ENCODE data around the gene ZCCHC17. TPM values are rescaled to one million over a fixed set of nuclear protein-coding genes. Genes with fewer than 3 reads are reported as not detected.
"Not testable (repeated sequence)": the region's sequence is repeated elsewhere in the genome, so short reads cannot be mapped to it uniquely, and the experiment has no call there.

ZCCHC17 gene
- total and polyA plus RNA-seq, 2 donors (not counting 1 experiment from before 2014, with no cell fraction given): 14.1 to 20.3 TPM

DNA sequence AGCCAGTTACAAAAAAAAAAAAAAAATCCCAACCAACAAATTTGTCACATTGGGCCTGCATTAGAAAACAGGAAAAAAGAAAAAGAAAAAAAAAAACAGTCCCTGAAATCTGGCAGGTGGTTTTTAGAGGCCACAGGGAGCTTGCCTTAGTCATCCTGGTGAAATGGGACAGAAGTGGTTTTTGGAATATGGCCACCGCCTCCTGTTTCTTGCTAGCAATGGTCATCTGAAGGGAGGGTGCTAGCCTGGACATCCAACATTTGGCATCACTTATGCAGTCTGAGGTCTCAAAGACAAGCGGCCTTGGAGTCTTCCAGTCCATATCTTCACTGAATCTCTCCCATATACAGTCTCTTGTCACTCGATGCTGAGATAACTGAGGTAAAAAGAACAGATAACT is 37.1 kb upstream of the ZCCHC17 start:
- TF ChIP-seq EZH2 (IDR thresholded peaks at IDR 0.05; ENCODE audit: borderline replicate concordance, insufficient read depth, low read depth, low read length, poor library complexity, severe bottlenecking): no peak
- TF ChIP-seq, protein P1, sequence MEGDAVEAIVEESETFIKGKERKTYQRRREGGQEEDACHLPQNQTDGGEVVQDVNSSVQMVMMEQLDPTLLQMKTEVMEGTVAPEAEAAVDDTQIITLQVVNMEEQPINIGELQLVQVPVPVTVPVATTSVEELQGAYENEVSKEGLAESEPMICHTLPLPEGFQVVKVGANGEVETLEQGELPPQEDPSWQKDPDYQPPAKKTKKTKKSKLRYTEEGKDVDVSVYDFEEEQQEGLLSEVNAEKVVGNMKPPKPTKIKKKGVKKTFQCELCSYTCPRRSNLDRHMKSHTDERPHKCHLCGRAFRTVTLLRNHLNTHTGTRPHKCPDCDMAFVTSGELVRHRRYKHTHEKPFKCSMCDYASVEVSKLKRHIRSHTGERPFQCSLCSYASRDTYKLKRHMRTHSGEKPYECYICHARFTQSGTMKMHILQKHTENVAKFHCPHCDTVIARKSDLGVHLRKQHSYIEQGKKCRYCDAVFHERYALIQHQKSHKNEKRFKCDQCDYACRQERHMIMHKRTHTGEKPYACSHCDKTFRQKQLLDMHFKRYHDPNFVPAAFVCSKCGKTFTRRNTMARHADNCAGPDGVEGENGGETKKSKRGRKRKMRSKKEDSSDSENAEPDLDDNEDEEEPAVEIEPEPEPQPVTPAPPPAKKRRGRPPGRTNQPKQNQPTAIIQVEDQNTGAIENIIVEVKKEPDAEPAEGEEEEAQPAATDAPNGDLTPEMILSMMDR (IDR thresholded peaks at IDR 0.05): no peak
- Histone ChIP-seq H2AFZ (ENCODE audit: insufficient read depth, low read depth, low read length, poor library complexity, severe bottlenecking) (no peak overlapping the region), H3K4me3 (ENCODE audit: control extremely low read depth in 1 of 5, extremely low read depth in 1 of 5, insufficient read depth in 1 of 5, low read depth in 2 of 5, low read length in 4 of 5) (no peak overlapping the region), H3K27ac (ENCODE audit: low read length in 2 of 2) (no peak overlapping the region), H3K4me1 (ENCODE audit: control insufficient read depth in 2 of 2, insufficient read depth in 2 of 2, low read length in 2 of 2) (no peaks in the 10 kb centered on the region), H3K27me3 (replicated peaks in 1 of 4; ENCODE audit: control extremely low read depth in 1 of 4, control insufficient read depth in 3 of 4, insufficient read depth in 4 of 4, low read length in 3 of 4) (no peaks in the 10 kb centered on the region), H3K4me2 (replicated peaks; ENCODE audit: low read depth, low read length, poor library complexity, severe bottlenecking) (no peak overlapping the region), H3K9me3 (ENCODE audit: control extremely low read depth in 1 of 3, control insufficient read depth in 2 of 3, insufficient read depth in 1 of 3, low read length in 2 of 3) (no peaks in the 10 kb centered on the region), H3K36me3 (replicated peaks in 1 of 2; ENCODE audit: control extremely low read depth in 1 of 2, control insufficient read depth in 1 of 2, extremely low read depth in 1 of 2, insufficient read depth in 2 of 2, low read length in 1 of 2) (peaks cover 21 to 58% of the 10 kb centered on the region in 2 experiments), H4K20me1 (ENCODE audit: control insufficient read depth, insufficient read depth, low read length, poor library complexity, severe bottlenecking) (no peaks in the 10 kb centered on the region), H3K79me2 (ENCODE audit: control insufficient read depth, insufficient read depth, low read length) (no peaks in the 10 kb centered on the region), H3K9ac (ENCODE audit: low read length) (no peak overlapping the region)
- Mint-ChIP-seq H3K27me3 (no peaks in the 10 kb centered on the region), H3K4me3 (no peak overlapping the region), H3K9me3 (ENCODE audit: insufficient read depth) (no peaks in the 10 kb centered on the region), H3K27ac (no peak overlapping the region), H3K4me1 (no peaks in the 10 kb centered on the region)
- no CpG with 5 or more reads among the region's 3 CpGs for WGBS (ENCODE audit: insufficient coverage)
- ChIA-PET POLR2A (interaction anchor here (0.7 kb wide), 1 partner anchor 44 kb away, joined by 4 read pairs; no protein-coding TSS in a partner anchor), CTCF (no interaction called here)
- DNase-seq (no peak), ATAC-seq (ENCODE audit: low read depth) (no peak)
- intact Hi-C loops (cut with micrococcal nuclease): no loop called here

DNA sequence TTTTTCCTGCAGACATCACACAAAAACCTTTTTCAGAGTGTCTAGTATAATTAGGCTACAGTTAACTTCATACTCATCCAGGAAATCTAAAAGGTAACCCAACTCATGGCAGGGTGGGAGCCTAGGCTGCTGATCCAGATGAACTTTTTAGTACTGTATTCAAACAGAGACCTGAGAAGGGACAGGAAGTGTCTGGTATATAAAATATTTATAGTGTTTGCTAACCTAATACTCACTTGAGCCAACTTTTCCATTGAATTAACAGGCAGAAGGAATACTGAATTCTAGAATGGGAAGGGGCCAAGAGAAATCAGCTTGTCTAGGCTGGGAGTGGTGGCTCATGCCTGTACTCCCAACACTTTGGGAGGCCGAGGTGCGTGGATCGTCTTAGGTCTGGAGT is 34.9 kb upstream of the ZCCHC17 start:
- H3K9me3 Mint-ChIP-seq (ENCODE audit: insufficient read depth): no peaks in the 10 kb centered on the region
- DNase-seq (no peak), ATAC-seq (ENCODE audit: low read depth) (no peak)
- no peak for TF ChIP-seq EZH2 (IDR thresholded peaks at IDR 0.05; ENCODE audit: borderline replicate concordance, insufficient read depth, low read depth, low read length, poor library complexity, severe bottlenecking)
- TF ChIP-seq, protein P1 (IDR thresholded peaks at IDR 0.05): no peak
- H3K4me3 ChIP-seq (ENCODE audit: control extremely low read depth in 1 of 5, extremely low read depth in 1 of 5, insufficient read depth in 1 of 5, low read depth in 2 of 5, low read length in 4 of 5): no peak overlapping the region
- no peak overlapping the region for H3K9ac ChIP-seq (ENCODE audit: low read length)
- ChIA-PET CTCF (no interaction called here), POLR2A (no interaction called here)
- no peak overlapping the region for H3K27ac Mint-ChIP-seq
- 100% methylated on average over 3 of the region's 3 CpGs for WGBS (ENCODE audit: insufficient coverage)
- H3K27me3 ChIP-seq (replicated peaks in 1 of 4; ENCODE audit: control extremely low read depth in 1 of 4, control insufficient read depth in 3 of 4, insufficient read depth in 4 of 4, low read length in 3 of 4): no peaks in the 10 kb centered on the region
- no peak overlapping the region for H3K4me2 ChIP-seq (replicated peaks; ENCODE audit: low read depth, low read length, poor library complexity, severe bottlenecking)
- no peaks in the 10 kb centered on the region for H3K4me1 Mint-ChIP-seq
- no peak overlapping the region for H3K27ac ChIP-seq (ENCODE audit: low read length in 2 of 2)
- no peaks in the 10 kb centered on the region for H4K20me1 ChIP-seq (ENCODE audit: control insufficient read depth, insufficient read depth, low read length, poor library complexity, severe bottlenecking)
- no peaks in the 10 kb centered on the region for H3K9me3 ChIP-seq (ENCODE audit: control extremely low read depth in 1 of 3, control insufficient read depth in 2 of 3, insufficient read depth in 1 of 3, low read length in 2 of 3)
- no peaks in the 10 kb centered on the region for H3K4me1 ChIP-seq (ENCODE audit: control insufficient read depth in 2 of 2, insufficient read depth in 2 of 2, low read length in 2 of 2)
- no peaks in the 10 kb centered on the region for H3K79me2 ChIP-seq (ENCODE audit: control insufficient read depth, insufficient read depth, low read length)
- H3K4me3 Mint-ChIP-seq: no peak overlapping the region
- no peak overlapping the region for H2AFZ ChIP-seq (ENCODE audit: insufficient read depth, low read depth, low read length, poor library complexity, severe bottlenecking)
- peaks cover 25 to 75% of the 10 kb centered on the region in 2 experiments for H3K36me3 ChIP-seq (replicated peaks in 1 of 2; ENCODE audit: control extremely low read depth in 1 of 2, control insufficient read depth in 1 of 2, extremely low read depth in 1 of 2, insufficient read depth in 2 of 2, low read length in 1 of 2)
- intact Hi-C loops (cut with micrococcal nuclease): no loop called here
- H3K27me3 Mint-ChIP-seq: no peaks in the 10 kb centered on the region

DNA sequence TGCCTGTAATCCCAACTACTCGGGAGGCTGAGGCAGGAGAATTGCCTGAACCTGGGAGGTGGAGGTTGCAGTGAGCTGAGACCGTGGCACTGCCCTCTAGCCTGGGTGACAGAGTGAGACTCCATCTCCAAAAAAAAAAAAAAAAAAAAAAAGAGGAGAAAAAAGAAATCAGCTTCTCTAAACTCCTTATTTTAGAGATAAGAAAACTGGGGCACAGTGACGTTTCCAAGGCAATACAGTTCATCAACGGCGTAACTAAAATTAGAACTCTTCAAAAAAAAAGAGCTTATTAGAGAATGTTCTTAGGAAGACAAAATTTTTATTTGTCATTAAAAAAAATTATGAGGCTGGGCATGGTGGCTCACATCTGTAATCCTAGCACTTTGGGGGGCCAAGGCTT is 34.4 kb upstream of the ZCCHC17 start:
- H3K4me2 ChIP-seq (replicated peaks; ENCODE audit: low read depth, low read length, poor library complexity, severe bottlenecking); DNase-seq; H3K4me1 Mint-ChIP-seq; H3K27me3 Mint-ChIP-seq; H3K4me3 Mint-ChIP-seq; H3K4me1 ChIP-seq (ENCODE audit: control insufficient read depth in 2 of 2, insufficient read depth in 2 of 2, low read length in 2 of 2); intact Hi-C loops (cut with micrococcal nuclease); ATAC-seq (ENCODE audit: low read depth); H3K4me3 ChIP-seq (ENCODE audit: control extremely low read depth in 1 of 5, extremely low read depth in 1 of 5, insufficient read depth in 1 of 5, low read depth in 2 of 5, low read length in 4 of 5); H3K9me3 ChIP-seq (ENCODE audit: control extremely low read depth in 1 of 3, control insufficient read depth in 2 of 3, insufficient read depth in 1 of 3, low read length in 2 of 3); H3K27ac Mint-ChIP-seq; H3K27ac ChIP-seq (ENCODE audit: low read length in 2 of 2); H3K27me3 ChIP-seq (replicated peaks in 1 of 4; ENCODE audit: control extremely low read depth in 1 of 4, control insufficient read depth in 3 of 4, insufficient read depth in 4 of 4, low read length in 3 of 4); H2AFZ ChIP-seq (ENCODE audit: insufficient read depth, low read depth, low read length, poor library complexity, severe bottlenecking); H3K9me3 Mint-ChIP-seq (ENCODE audit: insufficient read depth); H3K79me2 ChIP-seq (ENCODE audit: control insufficient read depth, insufficient read depth, low read length); H4K20me1 ChIP-seq (ENCODE audit: control insufficient read depth, insufficient read depth, low read length, poor library complexity, severe bottlenecking); H3K9ac ChIP-seq (ENCODE audit: low read length): not testable (repeated sequence)
- H3K36me3 ChIP-seq (replicated peaks in 1 of 2; ENCODE audit: control extremely low read depth in 1 of 2, control insufficient read depth in 1 of 2, extremely low read depth in 1 of 2, insufficient read depth in 2 of 2, low read length in 1 of 2): peaks cover 20 to 76% of the 10 kb centered on the region in 2 experiments
- POLR2A ChIA-PET: interaction anchor here (0.6 kb wide), 1 partner anchor 480 kb away, joined by 4 read pairs; no protein-coding TSS in a partner anchor
- WGBS (ENCODE audit: insufficient coverage): no CpG with 5 or more reads among the region's 5 CpGs
- CTCF ChIA-PET: interaction anchor here (0.7 kb wide), 1 partner anchor 285 kb away, joined by 3 read pairs; no protein-coding TSS in a partner anchor

Data from B cell (primary cell).